ENCODE results near the gene MMP17. TPM values are rescaled to one million over a fixed set of nuclear protein-coding genes. Genes with fewer than 3 reads are reported as not detected.
A peak's percentile ranks its signal among the peaks of the same experiment; 100 is the strongest.

MMP17 gene
- total and polyA plus RNA-seq, 2 donors (not counting 1 experiment from before 2014, with no cell fraction given) = 14.8 to 140 TPM

DNA sequence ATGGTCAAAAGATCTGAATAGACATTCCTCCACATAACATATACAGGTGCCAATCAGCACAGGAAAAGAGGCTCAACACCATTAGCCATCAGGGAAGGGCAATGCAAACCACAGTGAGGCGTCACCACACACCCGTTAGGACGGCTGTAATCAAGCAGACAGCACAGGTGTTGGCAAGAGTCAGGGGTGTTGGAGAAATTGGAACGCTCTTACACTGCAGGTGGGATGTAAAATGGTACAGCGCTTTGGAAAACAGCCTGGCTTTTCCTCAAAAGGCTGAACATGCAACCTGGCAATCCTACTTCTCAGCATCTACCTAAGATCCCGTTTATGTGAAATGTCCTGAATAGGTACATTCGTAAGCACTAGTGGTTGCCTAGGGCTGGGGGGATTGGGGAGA, 21.5 kb upstream of the MMP17 start:
- H4K20me1 ChIP-seq (ENCODE audit: control insufficient read depth, insufficient read depth, low read length, poor library complexity, severe bottlenecking) = no peaks in the 10 kb centered on the region
- POLR2A ChIA-PET = no interaction called here
- Mint-ChIP-seq H3K27ac (no peak overlapping the region), H3K9me3 (ENCODE audit: insufficient read depth) (peaks cover 2% of the 10 kb centered on the region), H3K27me3 (no peaks in the 10 kb centered on the region), H3K4me1 (peaks cover 11% of the 10 kb centered on the region), H3K4me3 (no peak overlapping the region)
- TF ChIP-seq, protein P1, sequence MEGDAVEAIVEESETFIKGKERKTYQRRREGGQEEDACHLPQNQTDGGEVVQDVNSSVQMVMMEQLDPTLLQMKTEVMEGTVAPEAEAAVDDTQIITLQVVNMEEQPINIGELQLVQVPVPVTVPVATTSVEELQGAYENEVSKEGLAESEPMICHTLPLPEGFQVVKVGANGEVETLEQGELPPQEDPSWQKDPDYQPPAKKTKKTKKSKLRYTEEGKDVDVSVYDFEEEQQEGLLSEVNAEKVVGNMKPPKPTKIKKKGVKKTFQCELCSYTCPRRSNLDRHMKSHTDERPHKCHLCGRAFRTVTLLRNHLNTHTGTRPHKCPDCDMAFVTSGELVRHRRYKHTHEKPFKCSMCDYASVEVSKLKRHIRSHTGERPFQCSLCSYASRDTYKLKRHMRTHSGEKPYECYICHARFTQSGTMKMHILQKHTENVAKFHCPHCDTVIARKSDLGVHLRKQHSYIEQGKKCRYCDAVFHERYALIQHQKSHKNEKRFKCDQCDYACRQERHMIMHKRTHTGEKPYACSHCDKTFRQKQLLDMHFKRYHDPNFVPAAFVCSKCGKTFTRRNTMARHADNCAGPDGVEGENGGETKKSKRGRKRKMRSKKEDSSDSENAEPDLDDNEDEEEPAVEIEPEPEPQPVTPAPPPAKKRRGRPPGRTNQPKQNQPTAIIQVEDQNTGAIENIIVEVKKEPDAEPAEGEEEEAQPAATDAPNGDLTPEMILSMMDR (IDR thresholded peaks at IDR 0.05) = no peak
- no peak for TF ChIP-seq EZH2 (IDR thresholded peaks at IDR 0.05; ENCODE audit: borderline replicate concordance, insufficient read depth, low read depth, low read length, poor library complexity, severe bottlenecking)
- H2AFZ ChIP-seq (ENCODE audit: insufficient read depth, low read depth, low read length, poor library complexity, severe bottlenecking) = no peak overlapping the region
- intact Hi-C loops (cut with micrococcal nuclease) = no loop called here
- ATAC-seq (ENCODE audit: low read depth) (no peak), DNase-seq (no peak)
- peaks cover 0 to 9% (median 0%) of the 10 kb centered on the region in 3 donors for H3K9me3 ChIP-seq (ENCODE audit: control extremely low read depth in 1 of 3, control insufficient read depth in 2 of 3, insufficient read depth in 1 of 3, low read length in 2 of 3)
- no peak overlapping the region for H3K27ac ChIP-seq (ENCODE audit: low read length in 2 of 2)
- no peaks in the 10 kb centered on the region for H3K27me3 ChIP-seq (replicated peaks in 1 of 4; ENCODE audit: control extremely low read depth in 1 of 4, control insufficient read depth in 3 of 4, insufficient read depth in 4 of 4, low read length in 3 of 4)
- no peak overlapping the region for H3K9ac ChIP-seq (ENCODE audit: low read length)
- CTCF ChIA-PET = no interaction called here
- no peak overlapping the region for H3K4me3 ChIP-seq (ENCODE audit: control extremely low read depth in 1 of 5, extremely low read depth in 1 of 5, insufficient read depth in 1 of 5, low read depth in 2 of 5, low read length in 4 of 5)
- H3K79me2 ChIP-seq (ENCODE audit: control insufficient read depth, insufficient read depth, low read length) = no peaks in the 10 kb centered on the region
- peaks cover 5 to 11% of the 10 kb centered on the region in 2 donors for H3K4me1 ChIP-seq (ENCODE audit: control insufficient read depth in 2 of 2, insufficient read depth in 2 of 2, low read length in 2 of 2)
- H3K36me3 ChIP-seq (replicated peaks in 1 of 2; ENCODE audit: control extremely low read depth in 1 of 2, control insufficient read depth in 1 of 2, extremely low read depth in 1 of 2, insufficient read depth in 2 of 2, low read length in 1 of 2) = peaks cover 0 to 10% of the 10 kb centered on the region in 2 experiments
- WGBS (ENCODE audit: insufficient coverage) = 73% methylated on average over 2 of the region's 7 CpGs
- no peak overlapping the region for H3K4me2 ChIP-seq (replicated peaks; ENCODE audit: low read depth, low read length, poor library complexity, severe bottlenecking)

DNA sequence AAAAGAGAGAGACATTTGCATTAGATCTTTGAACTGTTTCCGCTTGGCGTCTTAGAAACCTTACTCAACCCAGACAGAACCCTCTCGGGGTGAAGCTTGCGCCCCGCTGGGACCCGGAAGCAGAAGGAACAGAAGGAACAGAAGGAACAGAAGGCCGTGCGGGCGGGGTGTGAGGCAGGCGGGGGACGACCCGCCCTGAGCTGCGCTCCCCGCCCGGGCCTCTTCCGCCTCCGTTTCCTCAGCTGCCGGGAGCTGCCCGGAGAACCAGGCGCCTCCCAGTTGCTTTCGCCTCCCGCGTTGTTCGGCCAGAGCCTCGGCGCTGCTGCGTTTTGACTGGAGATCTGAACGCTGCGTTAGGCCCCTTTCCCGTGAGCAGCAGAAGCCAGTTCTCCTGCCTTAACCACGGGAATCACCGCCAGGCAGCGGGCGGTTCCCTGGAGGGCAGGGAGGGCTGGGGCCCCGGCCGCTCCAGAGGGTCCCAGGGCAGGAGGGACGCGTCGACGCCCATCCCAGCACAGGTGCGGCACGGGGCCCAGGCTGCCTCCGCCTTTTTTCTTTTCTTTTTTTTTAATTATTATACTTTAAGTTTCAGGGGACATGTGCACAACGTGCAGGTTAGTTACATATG, 19.3 kb upstream of the MMP17 start:
- H3K27ac ChIP-seq (ENCODE audit: low read length in 2 of 2) = peak overlapping the region in 1 of 2 donors; percentile 64
- intact Hi-C loops (cut with micrococcal nuclease) = no loop called here
- peak overlapping the region; percentile 59 for H3K9ac ChIP-seq (ENCODE audit: low read length)
- H3K9me3 ChIP-seq (ENCODE audit: control extremely low read depth in 1 of 3, control insufficient read depth in 2 of 3, insufficient read depth in 1 of 3, low read length in 2 of 3) = peaks cover 0 to 22% (median 3%) of the 10 kb centered on the region in 3 donors
- H3K36me3 ChIP-seq (replicated peaks in 1 of 2; ENCODE audit: control extremely low read depth in 1 of 2, control insufficient read depth in 1 of 2, extremely low read depth in 1 of 2, insufficient read depth in 2 of 2, low read length in 1 of 2) = no peaks in the 10 kb centered on the region
- peaks cover 4% of the 10 kb centered on the region for H3K9me3 Mint-ChIP-seq (ENCODE audit: insufficient read depth)
- DNase-seq (peak; percentile 62), ATAC-seq (ENCODE audit: low read depth) (peak; percentile 68)
- H2AFZ ChIP-seq (ENCODE audit: insufficient read depth, low read depth, low read length, poor library complexity, severe bottlenecking) = peak overlapping the region; percentile 73
- H3K27ac Mint-ChIP-seq = peak overlapping the region; percentile 73
- 57% methylated on average over 34 of the region's 44 CpGs for WGBS (ENCODE audit: insufficient coverage)
- H3K4me1 ChIP-seq (ENCODE audit: control insufficient read depth in 2 of 2, insufficient read depth in 2 of 2, low read length in 2 of 2) = peaks cover 4 to 10% of the 10 kb centered on the region in 2 donors
- no peaks in the 10 kb centered on the region for H4K20me1 ChIP-seq (ENCODE audit: control insufficient read depth, insufficient read depth, low read length, poor library complexity, severe bottlenecking)
- ChIA-PET CTCF (no interaction called here), POLR2A (interaction anchor here (0.6 kb wide), 2 partner anchors 11 to 14 kb away, joined by 3 to 7 read pairs; no protein-coding TSS in a partner anchor)
- H3K27me3 Mint-ChIP-seq = no peaks in the 10 kb centered on the region
- TF ChIP-seq, protein P1 (IDR thresholded peaks at IDR 0.05) = no peak
- no peak for TF ChIP-seq EZH2 (IDR thresholded peaks at IDR 0.05; ENCODE audit: borderline replicate concordance, insufficient read depth, low read depth, low read length, poor library complexity, severe bottlenecking)
- H3K27me3 ChIP-seq (replicated peaks in 1 of 4; ENCODE audit: control extremely low read depth in 1 of 4, control insufficient read depth in 3 of 4, insufficient read depth in 4 of 4, low read length in 3 of 4) = no peaks in the 10 kb centered on the region
- H3K4me3 Mint-ChIP-seq = peak overlapping the region; percentile 77
- H3K4me3 ChIP-seq (ENCODE audit: control extremely low read depth in 1 of 5, extremely low read depth in 1 of 5, insufficient read depth in 1 of 5, low read depth in 2 of 5, low read length in 4 of 5) = peak overlapping the region in 4 of 5 experiments; percentile 36 to 62 (median 60)
- peaks cover 9% of the 10 kb centered on the region for H3K4me1 Mint-ChIP-seq
- H3K79me2 ChIP-seq (ENCODE audit: control insufficient read depth, insufficient read depth, low read length) = no peaks in the 10 kb centered on the region
- peak overlapping the region; percentile 68 for H3K4me2 ChIP-seq (replicated peaks; ENCODE audit: low read depth, low read length, poor library complexity, severe bottlenecking)
